ENCODE results near the gene PDZD7.

The PDZD7 gene

GRCh38 chr10:101060951-101061623 lies 30.2 kb upstream of the PDZD7 start:
- peak; percentile 92 for DNase-seq (ENCODE audit: low spot score)

GRCh38 chr10:101060036-101060950 lies 29.4 kb upstream of the PDZD7 start:
- peak; percentile 96 for DNase-seq (ENCODE audit: low spot score)

- DNase-seq (ENCODE audit: low spot score): no peak
Observed at GRCh38 chr10:101056365-101057151, 25.6 kb upstream of the PDZD7 start.

DNA sequence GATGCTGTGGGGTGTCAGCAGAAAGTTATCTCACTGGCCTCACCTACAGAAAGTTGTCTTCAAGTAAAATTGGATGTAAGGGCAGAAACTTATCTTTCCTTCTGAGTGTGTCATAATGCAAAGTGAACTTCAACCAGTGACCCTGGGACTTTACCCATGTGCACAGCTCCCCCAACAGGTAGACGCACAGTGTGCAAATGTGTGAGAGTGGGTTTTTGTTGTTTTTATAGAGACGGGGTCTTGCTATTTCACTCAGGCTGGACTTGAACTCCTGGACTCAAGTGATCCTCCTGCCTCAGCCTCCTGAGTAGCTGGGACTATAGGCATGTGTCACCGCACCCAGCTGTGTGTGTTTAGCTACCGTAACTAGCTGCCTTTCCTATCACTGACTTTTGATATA lies 24.5 kb upstream of the PDZD7 start:
- no peak for DNase-seq (ENCODE audit: low spot score)

GRCh38 chr10:101054876-101055275 lies 23.9 kb upstream of the PDZD7 start:
- DNase-seq (ENCODE audit: low spot score): no peak

- no peak for DNase-seq (ENCODE audit: low spot score)
Observed at GRCh38 chr10:101054351-101054750, 23.4 kb upstream of the PDZD7 start.

- no peak for DNase-seq (ENCODE audit: low spot score)
Observed at GRCh38 chr10:101053516-101053915, 22.6 kb upstream of the PDZD7 start.

DNA sequence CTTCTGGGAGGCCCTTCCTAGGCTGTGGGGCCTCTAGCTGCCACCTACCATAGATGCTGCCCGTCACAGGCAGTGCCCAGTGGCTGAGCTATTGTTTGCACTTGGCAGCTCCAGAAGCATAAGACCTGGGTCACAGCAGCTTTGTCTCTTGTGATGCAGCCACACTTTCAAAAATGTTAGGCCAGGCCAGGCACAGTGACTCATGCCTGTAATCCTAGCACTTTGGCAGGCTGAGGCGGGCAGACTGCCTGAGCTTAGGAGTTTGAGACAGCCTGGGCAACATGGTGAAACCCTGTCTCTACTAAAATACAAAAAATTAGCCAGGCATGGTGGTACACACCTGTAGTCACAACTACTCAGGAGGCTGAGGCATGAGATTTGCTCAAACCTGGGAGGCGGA lies 21.4 kb upstream of the PDZD7 start:
- DNase-seq (ENCODE audit: low spot score): peak; percentile 55

DNA sequence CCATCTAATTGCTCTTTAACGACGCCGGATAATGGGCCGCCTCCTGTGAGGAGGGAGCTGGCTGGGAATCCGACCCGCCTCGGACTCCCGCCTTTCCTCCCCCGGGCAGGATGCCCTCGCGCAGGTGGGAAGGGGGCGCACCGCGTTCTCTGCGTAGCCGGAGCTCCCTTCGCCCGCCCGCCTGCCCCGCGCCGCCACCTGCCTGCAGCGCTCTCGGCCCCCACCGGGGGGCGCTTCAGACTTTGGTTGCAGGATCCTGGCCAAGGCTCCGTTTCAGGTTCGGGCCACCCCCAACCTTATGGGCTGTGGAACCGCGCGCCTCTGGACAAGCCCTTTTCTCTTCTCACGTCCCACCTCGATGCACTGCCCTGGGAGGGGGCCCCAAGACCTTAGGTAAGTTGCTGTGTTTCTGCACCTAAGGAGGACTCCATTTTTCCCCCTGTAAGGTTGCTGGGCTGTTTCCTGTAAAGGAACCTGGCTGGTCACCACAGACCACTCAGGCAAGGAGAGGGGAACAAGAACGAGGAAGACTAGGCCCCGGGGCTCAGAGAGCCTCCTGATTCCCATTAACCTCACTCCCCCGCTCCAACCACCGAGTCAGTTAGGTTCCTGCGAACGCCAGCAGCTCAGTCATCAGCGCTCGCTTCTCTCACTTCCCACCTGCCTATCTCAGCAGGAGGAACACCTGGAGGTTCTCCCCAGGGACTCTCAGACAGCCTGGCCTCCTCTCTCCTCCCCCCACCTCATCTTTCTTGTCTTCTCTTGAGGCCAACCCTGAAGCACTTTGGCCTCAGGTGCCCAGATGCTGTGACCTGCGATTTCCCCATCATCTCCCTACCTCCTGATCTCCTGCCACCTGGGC lies 19.5 kb upstream of the PDZD7 start:
- DNase-seq (ENCODE audit: low spot score): peak; percentile 61

DNA sequence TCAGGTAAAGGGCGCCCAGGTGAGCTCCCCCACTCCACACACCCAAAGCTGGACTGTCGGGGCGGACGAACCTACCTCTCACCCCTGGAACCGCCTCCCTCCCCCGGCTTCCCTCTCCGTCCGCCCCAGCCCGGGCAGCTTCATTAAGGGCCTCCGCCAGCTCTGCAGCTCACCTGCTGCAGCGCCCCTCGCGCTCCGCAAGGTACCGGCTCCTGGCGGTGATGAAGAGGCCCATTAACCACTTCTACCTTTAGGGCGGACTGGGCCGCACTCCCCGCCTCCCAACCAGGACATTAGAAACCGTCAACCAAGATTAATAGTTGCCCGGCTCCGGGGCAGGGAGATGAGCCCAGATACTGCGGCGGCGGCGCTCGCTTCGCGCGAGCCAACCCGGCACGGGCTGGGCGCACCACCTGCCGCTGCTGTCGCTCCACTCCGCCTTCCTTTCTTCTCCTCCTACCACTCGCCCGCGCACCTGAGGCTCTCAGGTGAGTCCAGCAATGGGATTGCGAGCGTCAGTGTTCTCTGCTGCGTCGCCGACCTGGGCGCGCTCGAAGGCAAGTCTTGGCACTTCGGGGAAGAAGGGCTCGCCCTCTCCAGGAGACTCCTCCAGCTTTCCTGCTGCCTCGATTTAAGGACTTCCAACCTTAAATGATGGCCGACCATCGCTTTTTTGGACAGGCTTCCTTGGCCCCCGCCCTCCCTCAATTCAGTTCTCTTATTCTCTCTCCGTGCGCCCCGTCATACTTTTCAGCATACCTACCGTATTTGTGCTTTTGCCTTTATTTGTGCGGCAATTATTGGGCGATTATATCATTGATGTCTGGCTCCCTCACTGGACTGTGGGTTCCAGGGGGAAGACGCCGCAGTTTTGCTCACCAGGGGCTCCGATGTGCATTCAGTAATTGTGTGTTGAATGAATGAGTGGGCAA lies 17.3 kb upstream of the PDZD7 start:
- DNase-seq (ENCODE audit: low spot score): peak; percentile 36

DNA sequence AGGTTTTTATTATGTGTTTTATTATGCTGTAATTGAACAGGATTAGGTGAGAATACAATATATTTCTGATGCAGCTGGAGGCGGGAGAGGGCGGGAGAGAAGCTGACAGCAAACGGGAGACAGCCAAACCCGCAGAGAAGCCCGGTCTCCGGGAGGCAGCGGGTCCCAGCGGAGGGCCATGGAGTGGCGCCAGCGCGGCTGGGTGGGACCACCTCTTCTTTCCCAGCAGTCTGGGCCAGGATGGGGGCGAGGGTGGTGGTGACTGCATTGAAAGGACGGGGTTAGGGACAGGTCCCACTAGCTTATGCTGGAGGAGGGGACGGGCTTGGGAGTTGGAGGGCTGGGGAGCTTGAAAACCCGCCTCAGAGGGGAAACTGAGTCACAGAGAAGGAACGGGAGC lies 16.3 kb upstream of the PDZD7 start:
- no peak for DNase-seq (ENCODE audit: low spot score)

GRCh38 chr10:101046332-101047238 lies 15.7 kb upstream of the PDZD7 start:
- no peak for DNase-seq (ENCODE audit: low spot score)

- no peak for DNase-seq (ENCODE audit: low spot score)
Observed at GRCh38 chr10:101044117-101044516, 13.2 kb upstream of the PDZD7 start.

GRCh38 chr10:101043363-101043707 lies 12.4 kb upstream of the PDZD7 start:
- no peak for DNase-seq (ENCODE audit: low spot score)

GRCh38 chr10:101042667-101043362 lies 11.9 kb upstream of the PDZD7 start:
- peak; percentile 99 for DNase-seq (ENCODE audit: low spot score)

DNA sequence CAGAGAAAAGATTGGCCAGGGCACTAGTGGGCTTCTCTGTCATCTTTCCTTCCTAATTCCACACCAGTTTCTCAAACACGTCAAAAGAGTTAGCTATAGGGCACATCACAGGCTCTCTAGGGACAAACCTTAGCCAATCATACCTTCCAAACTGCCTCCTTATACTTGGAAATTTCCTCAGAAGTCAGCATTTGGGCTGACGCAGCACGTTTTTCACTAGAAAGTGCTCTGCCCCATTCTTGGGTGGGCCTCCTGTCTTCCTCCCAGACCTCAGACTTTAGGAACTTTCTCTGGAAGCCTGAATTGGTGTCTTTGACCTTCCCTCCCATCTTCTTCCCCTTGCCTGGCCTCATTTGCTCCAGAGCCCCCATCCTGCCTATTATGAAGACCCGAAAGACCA lies 11.2 kb upstream of the PDZD7 start:
- no peak for DNase-seq (ENCODE audit: low spot score)

- peak; percentile 81 for DNase-seq (ENCODE audit: low spot score)
Observed at GRCh38 chr10:101041252-101041761, 10.4 kb upstream of the PDZD7 start.

DNA sequence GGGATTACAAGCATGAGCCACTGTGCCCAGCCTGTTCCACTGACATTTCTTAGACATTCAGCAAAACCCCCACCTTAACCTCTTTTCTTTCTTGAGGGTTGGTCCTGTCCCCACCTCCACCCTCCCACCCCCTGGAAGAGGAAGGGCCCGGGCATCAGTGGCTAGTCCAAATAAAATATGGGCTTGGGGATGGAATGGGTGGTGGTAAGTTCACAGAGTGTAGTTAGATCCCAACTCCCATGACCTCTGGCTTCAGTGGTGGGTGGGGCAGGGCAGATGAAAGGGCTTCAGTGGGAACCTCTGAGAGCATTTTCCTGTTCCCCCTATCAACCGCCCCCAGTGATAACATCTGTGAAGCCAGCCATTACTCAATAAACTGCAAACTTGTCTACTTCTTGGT lies 9.9 kb upstream of the PDZD7 start:
- DNase-seq (ENCODE audit: low spot score): no peak

GRCh38 chr10:101040061-101040460 lies 9.1 kb upstream of the PDZD7 start:
- no peak for DNase-seq (ENCODE audit: low spot score)

Measured in kidney tubule cell (primary cell).